Suprapubic skin (tissue), 4 donors: ENCODE data around the gene ATG16L2.

Experiments used
- CTCF ChIP-seq, 2 donors: fragments of 200-600 bp in 1 of 2; fragments of 450-650 bp in 1 of 2; sonication (generic) in 1 of 2; IDR thresholded peaks; one replicate each; pipeline ENCODE4 v1.5.1; 2016 to 2019; ENCODE audit warnings: antibody characterized with exemption in 2 of 2, mild to moderate bottlenecking in 1 of 2, moderate library complexity in 1 of 2
- POLR2A ChIP-seq, 2 donors: fragments of 450-650 bp; IDR thresholded peaks; one replicate each; pipeline ENCODE4 v1.6.1; 2017; ENCODE audit warnings: antibody characterized with exemption in 2 of 2, mild to moderate bottlenecking in 2 of 2, moderate library complexity in 2 of 2
- POLR2AphosphoS5 ChIP-seq, 3 donors: sonication (generic); formaldehyde crosslinking; IDR thresholded peaks; one replicate each; pipeline ENCODE4 v1.6.1; 2017; ENCODE audit warnings: antibody characterized with exemption in 3 of 3

GRCh38 chr11:72869831-72870230 is 55.6 kb downstream of the ATG16L2 start:
- TF ChIP-seq POLR2A (IDR thresholded peaks at IDR 0.05), result no peak
- no peak for TF ChIP-seq CTCF (IDR thresholded peaks at IDR 0.05)
- TF ChIP-seq POLR2AphosphoS5 (IDR thresholded peaks at IDR 0.05), result no peak
